Activated effector memory CD4-positive, alpha-beta T cell treated with anti-CD3 and anti-CD28 coated beads, Interleukin-2, amount 50 U/mL, for 16 hours (primary cell): ENCODE measurements around the gene PAPLN.
"Not testable (repeated sequence)": the region's sequence is repeated elsewhere in the genome, so short reads cannot be mapped to it uniquely, and the experiment has no call there.

Experiments used
- DNase-seq: peaks from one replicate; pipeline ENCODE4 v3.0.0-alpha.2; 2020

The PAPLN gene

GRCh38 chr14:73305499-73305898 is 68.2 kb downstream of the PAPLN start:
- no peak for DNase-seq

- DNase-seq, result no peak
Observed at GRCh38 chr14:73307261-73307660, 70.0 kb downstream of the PAPLN start.

GRCh38 chr14:73309207-73309606 is 71.9 kb downstream of the PAPLN start:
- not testable (repeated sequence) for DNase-seq

GRCh38 chr14:73311708-73312030 is 74.4 kb downstream of the PAPLN start:
- DNase-seq, result no peak

DNA sequence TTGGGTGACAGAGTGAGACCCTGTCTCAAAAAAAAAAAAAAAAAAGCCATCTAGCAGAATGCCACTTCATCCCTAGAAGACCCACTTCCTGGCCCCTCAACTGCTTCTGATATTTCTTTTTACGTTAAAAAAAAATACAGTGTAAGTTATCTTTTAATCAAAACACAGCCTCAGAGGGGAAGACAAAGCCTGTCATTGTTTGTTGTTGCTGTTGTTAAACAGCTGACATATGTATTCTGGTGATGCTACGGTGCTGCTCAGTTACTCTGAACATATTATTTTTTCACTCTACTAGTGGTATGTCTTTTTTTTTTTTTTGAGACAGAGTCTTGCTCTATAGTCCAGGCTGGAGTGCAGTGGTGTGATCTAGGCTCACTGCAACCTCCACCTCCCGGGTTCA is 75.4 kb downstream of the PAPLN start:
- DNase-seq, result no peak

- no peak for DNase-seq
Observed at GRCh38 chr14:73313151-73313550, 75.8 kb downstream of the PAPLN start.

DNA sequence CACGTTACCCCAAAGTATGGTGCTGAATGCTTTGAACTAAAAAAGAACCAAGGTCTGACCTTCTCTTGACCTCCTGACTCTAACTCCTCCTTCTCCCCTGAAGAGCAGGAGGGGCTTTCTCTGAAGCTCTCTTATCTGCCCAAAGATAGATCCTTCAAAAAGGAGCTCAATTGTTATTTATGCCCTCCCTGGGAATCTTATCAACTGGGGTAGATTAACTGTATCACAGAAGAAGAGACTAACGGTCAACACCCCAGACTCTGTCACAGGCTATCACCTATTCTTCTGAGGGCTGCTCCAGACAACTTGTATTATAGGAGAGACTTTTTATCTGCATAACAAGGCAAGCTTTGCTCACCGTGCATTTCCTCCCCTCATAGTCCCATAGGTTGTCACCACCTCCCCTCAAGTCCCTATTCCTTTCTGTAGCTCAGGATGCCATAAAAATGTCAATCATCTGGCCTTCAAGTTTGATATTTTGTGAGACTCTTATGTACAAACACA is 86.6 kb downstream of the PAPLN start:
- DNase-seq, result no peak
